HG03108 (cell line): Measurements from ENCODE around the gene GPR62.
A peak's percentile ranks its signal among the peaks of the same experiment; 100 is the strongest.

Experiments
- ATAC-seq: cut with Tn5 transposase; IDR thresholded peaks from one replicate; pipeline ENCODE4 v1.9.1; 2021; ENCODE audit warnings: moderate library complexity; ENCODE audit not compliant: unreplicated experiment

The GPR62 gene

GRCh38 chr3:51937611-51938450 is 17.4 kb upstream of the GPR62 start:
- no peak for ATAC-seq

- no peak for ATAC-seq
Observed at GRCh38 chr3:51938780-51939425, 16.3 kb upstream of the GPR62 start.

GRCh38 chr3:51940648-51941462 is 14.3 kb upstream of the GPR62 start:
- ATAC-seq, result no peak

- no peak for ATAC-seq
Observed at GRCh38 chr3:51941463-51941797, 13.8 kb upstream of the GPR62 start.

GRCh38 chr3:51941798-51942602 is 13.2 kb upstream of the GPR62 start, which contains the start of the genes PARP3 and RRP9:
TSS of gene PARP3 (plus strand) at chr3:51942363. CDS start at chr3:51943356, 993 bp downstream.
TSS of gene RRP9 (minus strand) at chr3:51941904. CDS start at chr3:51941867, 37 bp downstream.
- ATAC-seq, result peak; percentile 93

GRCh38 chr3:51942603-51943450 is 12.4 kb upstream of the GPR62 start:
- no peak for ATAC-seq

GRCh38 chr3:51943451-51944391 is 11.5 kb upstream of the GPR62 start:
- no peak for ATAC-seq

- ATAC-seq, result no peak
Observed at GRCh38 chr3:51944451-51945021, 10.6 kb upstream of the GPR62 start.

GRCh38 chr3:51945031-51945840 is 9.9 kb upstream of the GPR62 start:
- no peak for ATAC-seq

GRCh38 chr3:51945926-51946705 is 9.1 kb upstream of the GPR62 start:
- no peak for ATAC-seq

- no peak for ATAC-seq
Observed at GRCh38 chr3:51946796-51947195, 8.4 kb upstream of the GPR62 start.

- no peak for ATAC-seq
Observed at GRCh38 chr3:51947215-51947900, 7.8 kb upstream of the GPR62 start.

- ATAC-seq, result no peak
Observed at GRCh38 chr3:51948016-51948580, 7.1 kb upstream of the GPR62 start.

GRCh38 chr3:51949121-51949520 is 6.1 kb upstream of the GPR62 start:
- ATAC-seq, result no peak

GRCh38 chr3:51950899-51951298 is 4.3 kb upstream of the GPR62 start:
- no peak for ATAC-seq

- ATAC-seq, result no peak
Observed at GRCh38 chr3:51953445-51953844, 1.7 kb upstream of the GPR62 start.
